Measurements from ENCODE around the gene CEP128. TPM values are rescaled to one million over a fixed set of nuclear protein-coding genes. Genes with fewer than 3 reads are reported as not detected.

Gene CEP128
- total RNA-seq, 2 experiments from 2014 or later, result 12.3 to 13.0 TPM

DNA sequence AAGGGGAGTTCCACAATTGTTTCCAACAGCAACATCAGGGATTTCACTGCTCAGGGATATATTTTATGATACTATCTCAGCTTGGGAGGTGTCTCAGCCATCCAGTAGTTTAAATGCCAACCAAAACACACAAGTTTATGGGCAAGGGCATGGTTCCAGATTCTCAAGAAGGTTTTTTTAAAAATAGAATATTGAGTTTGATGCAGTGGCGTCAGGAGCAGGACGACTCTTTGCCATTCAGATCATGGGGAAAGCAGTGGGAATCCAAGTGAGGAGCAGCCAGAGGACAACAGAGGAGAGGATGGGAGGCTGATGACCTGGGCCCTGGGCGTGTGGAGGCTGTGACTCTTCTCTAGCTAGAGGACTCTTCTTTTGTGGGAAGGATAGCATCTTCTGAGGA is 39.6 kb upstream of the CEP128 start:
- Histone ChIP-seq H3K4me1 (ENCODE audit: insufficient read depth, low read length) (peaks cover 7% of the 10 kb centered on the region), H3K9me3 (ENCODE audit: control insufficient read depth in 1 of 2, insufficient read depth in 1 of 2, low read length in 2 of 2) (no peaks in the 10 kb centered on the region), H3K27ac (ENCODE audit: low read depth in 1 of 2, low read length in 2 of 2) (no peak overlapping the region), H3K4me3 (ENCODE audit: low read length) (no peak overlapping the region), H3K36me3 (ENCODE audit: insufficient read depth, low read length) (no peaks in the 10 kb centered on the region), H3K27me3 (ENCODE audit: control insufficient read depth in 1 of 2, insufficient read depth in 2 of 2, low read length in 2 of 2) (peaks cover 0 to 4% of the 10 kb centered on the region in 2 experiments)
- DNase-seq (no peak), ATAC-seq (ENCODE audit: poor library complexity) (no peak)
- Mint-ChIP-seq H3K27ac (no peak overlapping the region), H3K4me1 (ENCODE audit: low read depth) (peaks cover 8% of the 10 kb centered on the region), H3K27me3 (no peaks in the 10 kb centered on the region), H3K36me3 (ENCODE audit: low read depth) (no peaks in the 10 kb centered on the region), H3K9me3 (no peaks in the 10 kb centered on the region), H3K4me3 (no peak overlapping the region)
- ChIA-PET POLR2A (no interaction called here), CTCF (no interaction called here)
- intact Hi-C loops (cut with DNase I, micrococcal nuclease), result no loop called here
- TF ChIP-seq CTCF (IDR thresholded peaks at IDR 0.05), result no peak

DNA sequence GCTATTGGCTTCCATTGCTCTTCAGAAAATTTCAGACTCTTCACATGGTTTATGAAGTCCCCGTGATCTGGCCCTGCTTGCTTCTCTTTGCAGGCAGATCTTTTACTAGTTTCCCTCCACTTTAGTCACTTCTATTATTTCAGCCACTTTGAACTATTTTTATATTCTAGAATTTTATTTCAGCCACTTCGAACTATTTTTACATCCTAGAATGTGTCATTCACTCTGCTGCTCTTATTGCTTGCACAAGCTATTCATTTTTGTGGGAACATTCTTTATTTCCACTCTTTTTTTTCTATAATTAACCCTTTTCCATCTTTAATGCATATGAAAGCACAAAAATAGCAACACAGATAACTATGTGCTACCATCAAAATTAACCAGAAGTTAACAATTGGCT is 38.4 kb upstream of the CEP128 start:
- Mint-ChIP-seq H3K9me3 (no peaks in the 10 kb centered on the region), H3K27me3 (no peaks in the 10 kb centered on the region), H3K36me3 (ENCODE audit: low read depth) (no peaks in the 10 kb centered on the region), H3K4me3 (no peak overlapping the region), H3K27ac (no peak overlapping the region), H3K4me1 (ENCODE audit: low read depth) (peaks cover 8% of the 10 kb centered on the region)
- H3K36me3 ChIP-seq (ENCODE audit: insufficient read depth, low read length), result no peaks in the 10 kb centered on the region
- intact Hi-C loops (cut with DNase I, micrococcal nuclease), result no loop called here
- DNase-seq (no peak), ATAC-seq (ENCODE audit: poor library complexity) (no peak)
- peaks cover 7% of the 10 kb centered on the region for H3K4me1 ChIP-seq (ENCODE audit: insufficient read depth, low read length)
- H3K27ac ChIP-seq (ENCODE audit: low read depth in 1 of 2, low read length in 2 of 2), result no peak overlapping the region
- POLR2A ChIA-PET, result no interaction called here
- CTCF ChIA-PET, result interaction anchor here (1.2 kb wide), 1 partner anchor 11 kb away, joined by 3 read pairs; no protein-coding TSS in a partner anchor
- H3K27me3 ChIP-seq (ENCODE audit: control insufficient read depth in 1 of 2, insufficient read depth in 2 of 2, low read length in 2 of 2), result peaks cover 0 to 4% of the 10 kb centered on the region in 2 experiments
- H3K4me3 ChIP-seq (ENCODE audit: low read length), result no peak overlapping the region
- no peak for TF ChIP-seq CTCF (IDR thresholded peaks at IDR 0.05)
- H3K9me3 ChIP-seq (ENCODE audit: control insufficient read depth in 1 of 2, insufficient read depth in 1 of 2, low read length in 2 of 2), result no peaks in the 10 kb centered on the region

DNA sequence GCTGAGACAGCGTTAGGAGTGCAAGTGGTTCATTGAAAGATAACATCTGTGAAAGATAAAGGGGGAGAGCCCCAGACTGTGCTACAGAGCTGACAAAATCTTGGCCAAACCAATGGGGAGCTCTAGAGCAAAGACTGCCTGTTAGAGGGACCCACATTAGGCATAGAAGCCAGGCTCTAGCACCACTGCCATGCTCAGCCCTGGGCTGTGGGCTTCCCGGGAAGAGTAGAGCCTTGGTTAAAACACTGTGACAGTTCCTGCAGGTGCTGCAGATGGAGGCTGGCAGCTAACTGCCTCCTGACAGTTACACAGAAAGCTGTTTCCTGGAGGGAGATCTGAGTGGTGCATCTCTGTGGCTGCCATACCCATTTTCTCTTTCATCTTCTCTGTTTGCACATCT is 36.9 kb upstream of the CEP128 start:
- no peak overlapping the region for H3K27ac Mint-ChIP-seq
- H3K36me3 ChIP-seq (ENCODE audit: insufficient read depth, low read length), result no peaks in the 10 kb centered on the region
- POLR2A ChIA-PET, result interaction anchor here (1.3 kb wide), 1 partner anchor 19 kb away, joined by 6 read pairs; no protein-coding TSS in a partner anchor
- H3K9me3 ChIP-seq (ENCODE audit: control insufficient read depth in 1 of 2, insufficient read depth in 1 of 2, low read length in 2 of 2), result no peaks in the 10 kb centered on the region
- no peaks in the 10 kb centered on the region for H3K36me3 Mint-ChIP-seq (ENCODE audit: low read depth)
- H3K4me1 Mint-ChIP-seq (ENCODE audit: low read depth), result peaks cover 14% of the 10 kb centered on the region
- peak in 3 of 14 experiments; percentile 19 to 28 (median 20) for DNase-seq
- peak; percentile 26 for ATAC-seq (ENCODE audit: poor library complexity)
- no peaks in the 10 kb centered on the region for H3K9me3 Mint-ChIP-seq
- TF ChIP-seq CTCF (IDR thresholded peaks at IDR 0.05), result no peak
- no peak overlapping the region for H3K27ac ChIP-seq (ENCODE audit: low read depth in 1 of 2, low read length in 2 of 2)
- CTCF ChIA-PET, result interaction anchor here (0.9 to 1.6 kb wide), 5 partner anchors 9 to 19 kb away, joined by 3 to 4 read pairs (median 3); no protein-coding TSS in a partner anchor
- H3K27me3 ChIP-seq (ENCODE audit: control insufficient read depth in 1 of 2, insufficient read depth in 2 of 2, low read length in 2 of 2), result no peaks in the 10 kb centered on the region
- intact Hi-C loops (cut with DNase I, micrococcal nuclease), result no loop called here
- no peaks in the 10 kb centered on the region for H3K27me3 Mint-ChIP-seq
- H3K4me3 ChIP-seq (ENCODE audit: low read length), result no peak overlapping the region
- no peak overlapping the region for H3K4me3 Mint-ChIP-seq
- H3K4me1 ChIP-seq (ENCODE audit: insufficient read depth, low read length), result peaks cover 7% of the 10 kb centered on the region
